HEK293 (cell line): ENCODE measurements around the gene BCL11B.

ENCODE experiments used
- GLI2 ChIP-seq: fragments of 450-650 bp; formaldehyde crosslinking; IDR thresholded peaks from 2 replicates; pipeline ENCODE4; 2017; ENCODE audit warnings: missing biosample characterization, missing genetic modification characterization, low read depth, borderline replicate concordance
- GLI4 ChIP-seq: fragments of 450-650 bp; formaldehyde crosslinking; IDR thresholded peaks from 2 replicates; pipeline ENCODE4 v1.5.1; 2016; ENCODE audit warnings: missing biosample characterization, missing genetic modification characterization
- OSR2 ChIP-seq: fragments of 450-650 bp; formaldehyde crosslinking; IDR thresholded peaks from 2 replicates; pipeline ENCODE4 v1.5.1; 2016; ENCODE audit warnings: missing biosample characterization, missing genetic modification characterization
- PRDM1 ChIP-seq: fragments of 450-650 bp; formaldehyde crosslinking; IDR thresholded peaks from 2 replicates; pipeline ENCODE4; 2016; ENCODE audit warnings: missing biosample characterization, missing genetic modification characterization
- SALL2 ChIP-seq: fragments of 450-650 bp; formaldehyde crosslinking; IDR thresholded peaks from 2 replicates; pipeline ENCODE4 v1.5.0; 2017; ENCODE audit warnings: missing biosample characterization, mild to moderate bottlenecking, missing genetic modification characterization, borderline replicate concordance
- SP7 ChIP-seq: fragments of 450-650 bp; formaldehyde crosslinking; IDR thresholded peaks from 2 replicates; pipeline ENCODE4 v1.5.1; 2016; ENCODE audit warnings: missing biosample characterization, missing genetic modification characterization
- WT1 ChIP-seq: fragments of 450-650 bp; formaldehyde crosslinking; IDR thresholded peaks from 2 replicates; pipeline ENCODE4 v1.5.1; 2016; ENCODE audit warnings: missing biosample characterization, missing genetic modification characterization
- ZBTB20 ChIP-seq: fragments of 450-650 bp; formaldehyde crosslinking; IDR thresholded peaks from 2 replicates; pipeline ENCODE4 v1.5.1; 2016; ENCODE audit warnings: missing biosample characterization, missing genetic modification characterization
- ZBTB8A ChIP-seq: fragments of 450-650 bp; formaldehyde crosslinking; IDR thresholded peaks from 2 replicates; pipeline ENCODE4 v1.5.1; 2016; ENCODE audit warnings: missing biosample characterization, missing genetic modification characterization
- ZIC2 ChIP-seq: fragments of 450-650 bp; formaldehyde crosslinking; IDR thresholded peaks from 2 replicates; pipeline ENCODE4 v1.5.1; 2016; ENCODE audit warnings: missing biosample characterization, missing genetic modification characterization
- ZNF132 ChIP-seq: fragments of 450-650 bp; formaldehyde crosslinking; IDR thresholded peaks from 2 replicates; pipeline ENCODE4 v1.5.1; 2017; ENCODE audit warnings: missing biosample characterization, missing genetic modification characterization, borderline replicate concordance
- ZNF202 ChIP-seq: fragments of 450-650 bp; formaldehyde crosslinking; IDR thresholded peaks from 2 replicates; pipeline ENCODE4 v1.5.1; 2016; ENCODE audit warnings: missing biosample characterization, missing genetic modification characterization, borderline replicate concordance
- ZNF214 ChIP-seq: fragments of 450-650 bp; formaldehyde crosslinking; IDR thresholded peaks from 2 replicates; pipeline ENCODE4 v1.5.1; 2017; ENCODE audit warnings: missing biosample characterization, mild to moderate bottlenecking, missing genetic modification characterization, borderline replicate concordance
- ZNF585B ChIP-seq: fragments of 450-650 bp; formaldehyde crosslinking; IDR thresholded peaks from 2 replicates; pipeline ENCODE4 v1.5.1; 2016; ENCODE audit warnings: missing biosample characterization, missing genetic modification characterization
- ZNF629 ChIP-seq: fragments of 450-650 bp; formaldehyde crosslinking; IDR thresholded peaks from 2 replicates; pipeline ENCODE4 v1.5.1; 2017; ENCODE audit warnings: missing biosample characterization, missing genetic modification characterization
- ZNF654 ChIP-seq: fragments of 450-650 bp; formaldehyde crosslinking; IDR thresholded peaks from 2 replicates; pipeline ENCODE4 v1.5.1; 2016; ENCODE audit warnings: low read depth, missing biosample characterization, missing genetic modification characterization
- ZNF658 ChIP-seq: fragments of 450-650 bp; formaldehyde crosslinking; IDR thresholded peaks from 2 replicates; pipeline ENCODE4; 2016; ENCODE audit warnings: missing biosample characterization, missing genetic modification characterization
- ZNF768 ChIP-seq: fragments of 450-650 bp; formaldehyde crosslinking; IDR thresholded peaks from 2 replicates; pipeline ENCODE4 v1.5.1; 2018; ENCODE audit warnings: missing biosample characterization, mild to moderate bottlenecking, missing genetic modification characterization
- ZSCAN30 ChIP-seq: fragments of 450-650 bp; IDR thresholded peaks from 2 replicates; pipeline ENCODE4 v1.5.1; 2018; ENCODE audit warnings: missing biosample characterization, mild to moderate bottlenecking, missing genetic modification characterization, moderate library complexity
- TF ChIP-seq, protein P1 (sequence below): fragments of 450-650 bp; formaldehyde crosslinking; IDR thresholded peaks from 2 replicates; pipeline ENCODE4 v1.5.1; 2016; ENCODE audit warnings: missing biosample characterization, missing genetic modification characterization
- TF ChIP-seq, protein P2 (sequence below): fragments of 450-650 bp; formaldehyde crosslinking; IDR thresholded peaks from 2 replicates; pipeline ENCODE4 v1.5.1; 2017; ENCODE audit warnings: missing biosample characterization, missing genetic modification characterization
- TF ChIP-seq, protein P3 (sequence below): fragments of 450-650 bp; formaldehyde crosslinking; IDR thresholded peaks from 2 replicates; pipeline ENCODE4 v1.5.1; 2016; ENCODE audit warnings: missing biosample characterization, missing genetic modification characterization
- TF ChIP-seq, protein P4 (sequence below): fragments of 450-650 bp; formaldehyde crosslinking; IDR thresholded peaks from 2 replicates; pipeline ENCODE4 v1.5.1; 2016; ENCODE audit warnings: missing biosample characterization, missing genetic modification characterization, low read depth
- TF ChIP-seq, protein P5 (sequence below): fragments of 450-650 bp; IDR thresholded peaks from 2 replicates; pipeline ENCODE4 v1.5.1; 2018; ENCODE audit warnings: missing biosample characterization, missing genetic modification characterization
- TF ChIP-seq, protein P6 (sequence below): fragments of 450-650 bp; formaldehyde crosslinking; IDR thresholded peaks from 2 replicates; pipeline ENCODE4 v1.5.1; 2016; ENCODE audit warnings: missing biosample characterization, missing genetic modification characterization
- TF ChIP-seq, protein P7 (sequence below): fragments of 450-650 bp; formaldehyde crosslinking; IDR thresholded peaks from 2 replicates; pipeline ENCODE4 v1.5.1; 2016; ENCODE audit warnings: missing biosample characterization, missing genetic modification characterization

BCL11B gene

DNA sequence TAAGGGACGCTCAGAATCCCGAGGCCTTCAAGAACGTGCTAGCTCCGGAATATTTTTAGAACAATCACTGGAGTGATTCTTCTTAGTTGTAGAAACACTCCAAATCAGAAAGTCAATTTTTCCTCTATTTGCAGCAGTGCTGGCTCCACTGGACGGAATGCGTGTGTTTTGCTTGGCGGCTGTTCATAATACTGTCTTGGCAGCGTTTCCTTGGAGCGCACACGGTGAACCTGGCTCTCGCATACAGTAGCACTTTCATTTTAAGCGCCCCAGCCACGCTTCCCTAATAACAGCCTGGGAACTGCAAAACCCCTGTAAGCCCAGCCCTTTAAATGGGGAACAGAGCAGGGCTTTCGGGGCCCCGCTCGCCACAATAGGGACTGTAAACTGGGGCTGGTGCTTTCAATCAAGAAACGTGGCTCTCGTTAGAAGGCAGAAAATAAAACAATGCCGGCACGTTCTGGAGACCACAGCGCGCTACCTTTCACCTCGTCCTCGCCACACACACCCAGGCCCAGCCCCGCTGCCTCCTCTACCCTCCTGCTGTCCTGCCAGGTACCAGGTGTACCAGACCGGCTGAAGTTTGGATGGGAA is 79.9 kb downstream of the BCL11B start (continued):
- TF ChIP-seq, protein P1, sequence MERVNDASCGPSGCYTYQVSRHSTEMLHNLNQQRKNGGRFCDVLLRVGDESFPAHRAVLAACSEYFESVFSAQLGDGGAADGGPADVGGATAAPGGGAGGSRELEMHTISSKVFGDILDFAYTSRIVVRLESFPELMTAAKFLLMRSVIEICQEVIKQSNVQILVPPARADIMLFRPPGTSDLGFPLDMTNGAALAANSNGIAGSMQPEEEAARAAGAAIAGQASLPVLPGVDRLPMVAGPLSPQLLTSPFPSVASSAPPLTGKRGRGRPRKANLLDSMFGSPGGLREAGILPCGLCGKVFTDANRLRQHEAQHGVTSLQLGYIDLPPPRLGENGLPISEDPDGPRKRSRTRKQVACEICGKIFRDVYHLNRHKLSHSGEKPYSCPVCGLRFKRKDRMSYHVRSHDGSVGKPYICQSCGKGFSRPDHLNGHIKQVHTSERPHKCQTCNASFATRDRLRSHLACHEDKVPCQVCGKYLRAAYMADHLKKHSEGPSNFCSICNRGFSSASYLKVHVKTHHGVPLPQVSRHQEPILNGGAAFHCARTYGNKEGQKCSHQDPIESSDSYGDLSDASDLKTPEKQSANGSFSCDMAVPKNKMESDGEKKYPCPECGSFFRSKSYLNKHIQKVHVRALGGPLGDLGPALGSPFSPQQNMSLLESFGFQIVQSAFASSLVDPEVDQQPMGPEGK, result no peak
- TF ChIP-seq, protein P2, sequence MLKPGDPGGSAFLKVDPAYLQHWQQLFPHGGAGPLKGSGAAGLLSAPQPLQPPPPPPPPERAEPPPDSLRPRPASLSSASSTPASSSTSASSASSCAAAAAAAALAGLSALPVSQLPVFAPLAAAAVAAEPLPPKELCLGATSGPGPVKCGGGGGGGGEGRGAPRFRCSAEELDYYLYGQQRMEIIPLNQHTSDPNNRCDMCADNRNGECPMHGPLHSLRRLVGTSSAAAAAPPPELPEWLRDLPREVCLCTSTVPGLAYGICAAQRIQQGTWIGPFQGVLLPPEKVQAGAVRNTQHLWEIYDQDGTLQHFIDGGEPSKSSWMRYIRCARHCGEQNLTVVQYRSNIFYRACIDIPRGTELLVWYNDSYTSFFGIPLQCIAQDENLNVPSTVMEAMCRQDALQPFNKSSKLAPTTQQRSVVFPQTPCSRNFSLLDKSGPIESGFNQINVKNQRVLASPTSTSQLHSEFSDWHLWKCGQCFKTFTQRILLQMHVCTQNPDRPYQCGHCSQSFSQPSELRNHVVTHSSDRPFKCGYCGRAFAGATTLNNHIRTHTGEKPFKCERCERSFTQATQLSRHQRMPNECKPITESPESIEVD, result peak; percentile 92
- TF ChIP-seq SP7 (tag by site-specific recombination) (0 out of 2 replicates have a peak, but pooled peaks have one; percentile 10), GLI2 (tag by site-specific recombination) (no peak), ZNF214 (tag by site-specific recombination) (no peak), ZNF768 (tag by site-specific recombination) (no peak), ZNF658 (tag by site-specific recombination) (no peak), OSR2 (tag by site-specific recombination) (peak; percentile 88), ZIC2 (tag by site-specific recombination) (no peak), ZBTB20 (tag by site-specific recombination) (no peak), ZNF654 (no peak), GLI4 (no peak), PRDM1 (no peak), ZNF132 (no peak), SALL2 (no peak), ZNF629 (0 out of 2 replicates have a peak, but pooled peaks have one; percentile 17), WT1 (tag by site-specific recombination) (no peak), ZNF585B (tag by site-specific recombination) (no peak), ZSCAN30 (no peak), ZNF202 (tag by site-specific recombination) (no peak), ZBTB8A (no peak)
- TF ChIP-seq, protein P3, sequence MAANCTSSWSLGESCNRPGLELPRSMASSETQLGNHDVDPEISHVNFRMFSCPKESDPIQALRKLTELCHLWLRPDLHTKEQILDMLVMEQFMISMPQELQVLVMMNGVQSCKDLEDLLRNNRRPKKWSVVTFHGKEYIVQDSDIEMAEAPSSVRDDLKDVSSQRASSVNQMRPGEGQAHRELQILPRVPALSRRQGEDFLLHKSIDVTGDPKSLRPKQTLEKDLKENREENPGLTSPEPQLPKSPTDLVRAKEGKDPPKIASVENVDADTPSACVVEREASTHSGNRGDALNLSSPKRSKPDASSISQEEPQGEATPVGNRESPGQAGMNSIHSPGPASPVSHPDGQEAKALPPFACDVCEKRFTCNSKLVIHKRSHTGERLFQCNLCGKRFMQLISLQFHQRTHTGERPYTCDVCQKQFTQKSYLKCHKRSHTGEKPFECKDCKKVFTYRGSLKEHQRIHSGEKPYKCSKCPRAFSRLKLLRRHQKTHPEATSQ, result no peak
- TF ChIP-seq, protein P4, sequence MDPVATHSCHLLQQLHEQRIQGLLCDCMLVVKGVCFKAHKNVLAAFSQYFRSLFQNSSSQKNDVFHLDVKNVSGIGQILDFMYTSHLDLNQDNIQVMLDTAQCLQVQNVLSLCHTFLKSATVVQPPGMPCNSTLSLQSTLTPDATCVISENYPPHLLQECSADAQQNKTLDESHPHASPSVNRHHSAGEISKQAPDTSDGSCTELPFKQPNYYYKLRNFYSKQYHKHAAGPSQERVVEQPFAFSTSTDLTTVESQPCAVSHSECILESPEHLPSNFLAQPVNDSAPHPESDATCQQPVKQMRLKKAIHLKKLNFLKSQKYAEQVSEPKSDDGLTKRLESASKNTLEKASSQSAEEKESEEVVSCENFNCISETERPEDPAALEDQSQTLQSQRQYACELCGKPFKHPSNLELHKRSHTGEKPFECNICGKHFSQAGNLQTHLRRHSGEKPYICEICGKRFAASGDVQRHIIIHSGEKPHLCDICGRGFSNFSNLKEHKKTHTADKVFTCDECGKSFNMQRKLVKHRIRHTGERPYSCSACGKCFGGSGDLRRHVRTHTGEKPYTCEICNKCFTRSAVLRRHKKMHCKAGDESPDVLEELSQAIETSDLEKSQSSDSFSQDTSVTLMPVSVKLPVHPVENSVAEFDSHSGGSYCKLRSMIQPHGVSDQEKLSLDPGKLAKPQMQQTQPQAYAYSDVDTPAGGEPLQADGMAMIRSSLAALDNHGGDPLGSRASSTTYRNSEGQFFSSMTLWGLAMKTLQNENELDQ (tag by site-specific recombination), result no peak
- TF ChIP-seq, protein P5, sequence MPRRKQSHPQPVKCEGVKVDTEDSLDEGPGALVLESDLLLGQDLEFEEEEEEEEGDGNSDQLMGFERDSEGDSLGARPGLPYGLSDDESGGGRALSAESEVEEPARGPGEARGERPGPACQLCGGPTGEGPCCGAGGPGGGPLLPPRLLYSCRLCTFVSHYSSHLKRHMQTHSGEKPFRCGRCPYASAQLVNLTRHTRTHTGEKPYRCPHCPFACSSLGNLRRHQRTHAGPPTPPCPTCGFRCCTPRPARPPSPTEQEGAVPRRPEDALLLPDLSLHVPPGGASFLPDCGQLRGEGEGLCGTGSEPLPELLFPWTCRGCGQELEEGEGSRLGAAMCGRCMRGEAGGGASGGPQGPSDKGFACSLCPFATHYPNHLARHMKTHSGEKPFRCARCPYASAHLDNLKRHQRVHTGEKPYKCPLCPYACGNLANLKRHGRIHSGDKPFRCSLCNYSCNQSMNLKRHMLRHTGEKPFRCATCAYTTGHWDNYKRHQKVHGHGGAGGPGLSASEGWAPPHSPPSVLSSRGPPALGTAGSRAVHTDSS (tag by site-specific recombination), result no peak
- TF ChIP-seq, protein P6, sequence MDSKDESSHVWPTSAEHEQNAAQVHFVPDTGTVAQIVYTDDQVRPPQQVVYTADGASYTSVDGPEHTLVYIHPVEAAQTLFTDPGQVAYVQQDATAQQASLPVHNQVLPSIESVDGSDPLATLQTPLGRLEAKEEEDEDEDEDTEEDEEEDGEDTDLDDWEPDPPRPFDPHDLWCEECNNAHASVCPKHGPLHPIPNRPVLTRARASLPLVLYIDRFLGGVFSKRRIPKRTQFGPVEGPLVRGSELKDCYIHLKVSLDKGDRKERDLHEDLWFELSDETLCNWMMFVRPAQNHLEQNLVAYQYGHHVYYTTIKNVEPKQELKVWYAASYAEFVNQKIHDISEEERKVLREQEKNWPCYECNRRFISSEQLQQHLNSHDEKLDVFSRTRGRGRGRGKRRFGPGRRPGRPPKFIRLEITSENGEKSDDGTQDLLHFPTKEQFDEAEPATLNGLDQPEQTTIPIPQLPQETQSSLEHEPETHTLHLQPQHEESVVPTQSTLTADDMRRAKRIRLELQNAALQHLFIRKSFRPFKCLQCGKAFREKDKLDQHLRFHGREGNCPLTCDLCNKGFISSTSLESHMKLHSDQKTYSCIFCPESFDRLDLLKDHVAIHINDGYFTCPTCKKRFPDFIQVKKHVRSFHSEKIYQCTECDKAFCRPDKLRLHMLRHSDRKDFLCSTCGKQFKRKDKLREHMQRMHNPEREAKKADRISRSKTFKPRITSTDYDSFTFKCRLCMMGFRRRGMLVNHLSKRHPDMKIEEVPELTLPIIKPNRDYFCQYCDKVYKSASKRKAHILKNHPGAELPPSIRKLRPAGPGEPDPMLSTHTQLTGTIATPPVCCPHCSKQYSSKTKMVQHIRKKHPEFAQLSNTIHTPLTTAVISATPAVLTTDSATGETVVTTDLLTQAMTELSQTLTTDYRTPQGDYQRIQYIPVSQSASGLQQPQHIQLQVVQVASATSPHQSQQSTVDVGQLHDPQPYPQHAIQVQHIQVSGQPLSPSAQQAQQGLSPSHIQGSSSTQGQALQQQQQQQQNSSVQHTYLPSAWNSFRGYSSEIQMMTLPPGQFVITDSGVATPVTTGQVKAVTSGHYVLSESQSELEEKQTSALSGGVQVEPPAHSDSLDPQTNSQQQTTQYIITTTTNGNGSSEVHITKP (tag by site-specific recombination), result peak; percentile 6; the same call in 1 of the 2 replicates
- TF ChIP-seq, protein P7, sequence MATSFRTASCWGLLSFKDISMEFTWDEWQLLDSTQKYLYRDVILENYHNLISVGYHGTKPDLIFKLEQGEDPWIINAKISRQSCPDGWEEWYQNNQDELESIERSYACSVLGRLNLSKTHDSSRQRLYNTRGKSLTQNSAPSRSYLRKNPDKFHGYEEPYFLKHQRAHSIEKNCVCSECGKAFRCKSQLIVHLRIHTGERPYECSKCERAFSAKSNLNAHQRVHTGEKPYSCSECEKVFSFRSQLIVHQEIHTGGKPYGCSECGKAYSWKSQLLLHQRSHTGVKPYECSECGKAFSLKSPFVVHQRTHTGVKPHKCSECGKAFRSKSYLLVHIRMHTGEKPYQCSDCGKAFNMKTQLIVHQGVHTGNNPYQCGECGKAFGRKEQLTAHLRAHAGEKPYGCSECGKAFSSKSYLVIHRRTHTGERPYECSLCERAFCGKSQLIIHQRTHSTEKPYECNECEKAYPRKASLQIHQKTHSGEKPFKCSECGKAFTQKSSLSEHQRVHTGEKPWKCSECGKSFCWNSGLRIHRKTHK (tag by site-specific recombination), result no peak
